IMR-90 (cell line): Measurements from ENCODE around the gene DENND1A. TPM values are rescaled to one million over a fixed set of nuclear protein-coding genes. Genes with fewer than 3 reads are reported as not detected.

Experiments used
- ATAC-seq: fragments of 200-7000 bp; cut with Tn5 transposase; 2 replicates; pipeline ENCODE4 v1.9.1; 2020; ENCODE audit warnings: low read depth, mild to moderate bottlenecking, moderate library complexity
- BruUV-seq: library from RNA; stranded (reverse); fragments of 400-500 nt; replicated peaks from 2 replicates; lab custom pipeline; 2021; lab: Mats Ljungman, UMichigan
- CTCF ChIA-PET: fragments of 300-600 bp; formaldehyde crosslinking; extraction: SDS; loops from one replicate; lab custom pipeline; 2021; ENCODE audit warnings: antibody characterized with exemption; lab: Yijun Ruan, JAX
- POLR2A ChIA-PET: fragments of 300-600 bp; sonication (Branson Sonifier 250); formaldehyde crosslinking; loops from one replicate; lab custom pipeline; 2022; ENCODE audit warnings: antibody characterized with exemption; ENCODE audit not compliant: unreplicated experiment; lab: Charles Lee
- DNase-seq: peaks from one replicate; pipeline ENCODE4 v3.0.0; 2013
- H2AFZ ChIP-seq: replicated peaks from 2 replicates; pipeline ENCODE3; 2013; ENCODE audit warnings: low read length, mild to moderate bottlenecking; ENCODE audit not compliant: poor library complexity
- H2AK5ac ChIP-seq: 2 replicates; pipeline ENCODE4 v1.6.1; 2013; ENCODE audit warnings: low read depth, low read length, inconsistent platforms
- H2AK9ac ChIP-seq: replicated peaks from 2 replicates; pipeline ENCODE3; 2013; ENCODE audit warnings: mild to moderate bottlenecking, low read depth, low read length, moderate library complexity; ENCODE audit not compliant: poor library complexity
- H2BK120ac ChIP-seq: 2 replicates; pipeline ENCODE4 v1.6.1; 2013; ENCODE audit warnings: low read depth, low read length, inconsistent platforms
- H2BK15ac ChIP-seq: 3 replicates; pipeline ENCODE4 v1.6.1; 2013; ENCODE audit warnings: low read depth, low read length, inconsistent platforms
- H2BK20ac ChIP-seq: 2 replicates; pipeline ENCODE4 v1.6.1; 2013; ENCODE audit warnings: low read depth, mild to moderate bottlenecking, inconsistent platforms, low read length, moderate library complexity
- H2BK5ac ChIP-seq: 2 replicates; pipeline ENCODE4 v1.6.1; 2013; ENCODE audit warnings: mild to moderate bottlenecking, low read depth, low read length, inconsistent platforms; ENCODE audit not compliant: poor library complexity, severe bottlenecking
- H3K14ac ChIP-seq: replicated peaks from 2 replicates; pipeline ENCODE4 v1.6.1; 2013; ENCODE audit warnings: low read depth, low read length, inconsistent platforms
- H3K18ac ChIP-seq: 2 replicates; pipeline ENCODE4 v1.6.1; 2013; ENCODE audit warnings: low read depth, low read length, control low read depth
- H3K23ac ChIP-seq: 2 replicates; pipeline ENCODE4 v1.6.1; 2013; ENCODE audit warnings: low read depth, low read length, inconsistent platforms
- H3K27ac ChIP-seq: 2 replicates; pipeline ENCODE4 v1.5.1; 2013; ENCODE audit warnings: mild to moderate bottlenecking, control low read depth, low read length; ENCODE audit not compliant: insufficient read depth
- H3K27me3 ChIP-seq: 2 replicates; pipeline ENCODE4 v1.6.1; 2013; ENCODE audit warnings: low read length; ENCODE audit not compliant: control insufficient read depth, insufficient read depth
- H3K36me3 ChIP-seq: 2 replicates; pipeline ENCODE4 v1.6.1; 2013; ENCODE audit warnings: low read length, mixed read lengths; ENCODE audit not compliant: control insufficient read depth, insufficient read depth
- H3K4ac ChIP-seq: 2 replicates; pipeline ENCODE4 v1.6.1; 2013; ENCODE audit warnings: low read depth, low read length, inconsistent platforms
- H3K4me1 ChIP-seq: 2 replicates; pipeline ENCODE4 v1.6.1; 2013; ENCODE audit warnings: low read length, mixed read lengths; ENCODE audit not compliant: control insufficient read depth, insufficient read depth
- H3K4me2 ChIP-seq: 2 replicates; pipeline ENCODE4 v1.6.1; 2013; ENCODE audit warnings: low read depth, mild to moderate bottlenecking, control low read depth, low read length, moderate library complexity
- H3K4me3 ChIP-seq: 2 replicates; pipeline ENCODE4 v1.5.1; 2013; ENCODE audit warnings: low read depth, mild to moderate bottlenecking, control low read depth, low read length, moderate library complexity; ENCODE audit not compliant: insufficient read depth
- H3K56ac ChIP-seq: 2 replicates; pipeline ENCODE4 v1.6.1; 2013; ENCODE audit warnings: low read length, inconsistent platforms; ENCODE audit not compliant: insufficient read depth; ENCODE audit errors: extremely low read depth
- H3K79me1 ChIP-seq, 2 experiments: 2 replicates each; pipeline ENCODE4 v1.6.1; 2013; ENCODE audit warnings: low read length in 2 of 2, inconsistent platforms in 1 of 2, low read depth in 1 of 2
- H3K9ac ChIP-seq: 2 replicates; pipeline ENCODE4 v1.6.1; 2013; ENCODE audit warnings: low read depth, low read length, control low read depth
- H3K9me1 ChIP-seq: 2 replicates; pipeline ENCODE4 v1.6.1; 2013; ENCODE audit warnings: low read length, inconsistent platforms; ENCODE audit not compliant: insufficient read depth
- H3K9me3 ChIP-seq: 2 replicates; pipeline ENCODE4 v1.6.1; 2013; ENCODE audit warnings: low read length; ENCODE audit not compliant: control insufficient read depth, insufficient read depth
- H4K20me1 ChIP-seq: 2 replicates; pipeline ENCODE4 v1.6.1; 2013; ENCODE audit warnings: low read length, inconsistent platforms; ENCODE audit not compliant: insufficient read depth
- H4K5ac ChIP-seq: 2 replicates; pipeline ENCODE4 v1.6.1; 2013; ENCODE audit warnings: mild to moderate bottlenecking, low read depth, low read length, control low read depth
- H4K8ac ChIP-seq, 2 experiments: 2 replicates each; pipeline ENCODE4 v1.6.1; 2013; ENCODE audit warnings: low read depth in 2 of 2, low read length in 2 of 2, control low read depth in 1 of 2, inconsistent platforms in 1 of 2
- H4K91ac ChIP-seq: 2 replicates; pipeline ENCODE4 v1.6.1; 2013; ENCODE audit warnings: low read depth, low read length, inconsistent platforms; ENCODE audit not compliant: insufficient read depth
- BHLHE40 ChIP-seq: fragments of 150-350 bp; IDR thresholded peaks from 2 replicates; pipeline ENCODE4 v1.6.1; 2016; ENCODE audit warnings: mild to moderate bottlenecking, low read depth, low read length
- CHD1 ChIP-seq: IDR thresholded peaks from 2 replicates; pipeline ENCODE4 v1.6.1; 2012; ENCODE audit warnings: low read depth, low read length, improper control_type of control experiment
- FOS ChIP-seq: fragments of 150-350 bp; IDR thresholded peaks from 2 replicates; pipeline ENCODE4 v1.6.1; 2016; ENCODE audit warnings: low read depth, low read length
- MAZ ChIP-seq: IDR thresholded peaks from 2 replicates; pipeline ENCODE4 v1.6.1; 2012; ENCODE audit warnings: low read depth, mild to moderate bottlenecking, low read length, improper control_type of control experiment, moderate library complexity, borderline replicate concordance
- MXI1 ChIP-seq: IDR thresholded peaks from 2 replicates; pipeline ENCODE4 v1.6.1; 2012; ENCODE audit warnings: low read depth, mild to moderate bottlenecking, low read length, moderate library complexity, borderline replicate concordance
- NFE2L2 ChIP-seq: fragments of 150-350 bp; IDR thresholded peaks from 2 replicates; pipeline ENCODE4 v1.6.1; 2016; ENCODE audit warnings: low read depth, mild to moderate bottlenecking, low read length
- POLR2A ChIP-seq: IDR thresholded peaks from 2 replicates; pipeline ENCODE4 v1.6.1; 2012; ENCODE audit warnings: mild to moderate bottlenecking, low read depth, low read length
- RAD21 ChIP-seq: IDR thresholded peaks from 2 replicates; pipeline ENCODE4 v1.6.1; 2012; ENCODE audit warnings: low read length, improper control_type of control experiment
- RCOR1 ChIP-seq: IDR thresholded peaks from 2 replicates; pipeline ENCODE4 v1.6.1; 2012; ENCODE audit warnings: mild to moderate bottlenecking, low read length, improper control_type of control experiment; ENCODE audit not compliant: insufficient replicate concordance
- WGBS, 2 experiments: methylation state at CpG; one replicate each; pipeline versions ENCODE4 v1.1.5 to v1.1.7; 2013; ENCODE audit warnings: missing lambda C conversion rate in 2 of 2; ENCODE audit not compliant: insufficient read length in 1 of 2; ENCODE audit errors: extremely low coverage in 2 of 2; 5-methylcytosine and 5-hydroxymethylcytosine counted together
- dilution Hi-C: fragments of 300-500 bp; cut with HindIII; formaldehyde crosslinking; loops from one replicate; pipeline ENCODE4 v1.14.3; 2018; ENCODE audit warnings: low sequenced_read_pairs; ENCODE audit not compliant: unreplicated experiment
- in situ Hi-C: fragments of 300-500 bp; cut with MboI; formaldehyde crosslinking; loops from 3 replicates; pipeline ENCODE4 v1.14.3; 2019; ENCODE audit warnings: low sequenced_read_pairs, inconsistent platforms, mixed read lengths
- intact Hi-C: fragments of 100-400 bp; cut with micrococcal nuclease; formaldehyde crosslinking; loops from 2 replicates; pipeline ENCODE4 v1.10.0; 2022
- polyA plus RNA-seq, 3 experiments: library from polyadenylated mRNA; depleted of rRNA; stranded (reverse); fragments of >200 nt; gene quantifications; 2 replicates each; pipeline ENCODE4 v1.2.3, GENCODE V29; 2012; ENCODE audit warnings: low replicate concordance in 1 of 3
- total RNA-seq: library from RNA; depleted of rRNA; stranded (reverse); fragments of >200 nt; gene quantifications from 2 replicates; pipeline ENCODE4 v1.2.3, GENCODE V29; 2012

Gene DENND1A
- total and polyA plus RNA-seq, 2 of the 4 experiments (the other 2 are of a cell fraction), result 21.4 to 27.6 TPM

GRCh38 chr9:123922911-123923310 is 7.0 kb downstream of the DENND1A start:
- H2AK5ac ChIP-seq, result no peak overlapping the region
- dilution Hi-C loops, result no loop called here
- H4K8ac ChIP-seq, result no peak overlapping the region
- in situ Hi-C loops, result no loop called here
- H3K27ac ChIP-seq, result no peak overlapping the region
- CTCF ChIA-PET, result no interaction called here
- intact Hi-C loops, result loop anchor here (10.0 kb wide), 1 partner anchor 378 kb away; no protein-coding TSS in a partner anchor
- no peaks in the 10 kb centered on the region for H3K27me3 ChIP-seq
- H2AK9ac ChIP-seq, result no peak overlapping the region
- DNase-seq (no peak), ATAC-seq (no peak)
- H3K4me1 ChIP-seq, result peaks cover 4% of the 10 kb centered on the region
- no peaks in the 10 kb centered on the region for H3K36me3 ChIP-seq
- H2BK15ac ChIP-seq, result no peak overlapping the region
- no peak overlapping the region for H3K4me2 ChIP-seq
- H3K9ac ChIP-seq, result no peak overlapping the region
- no peak overlapping the region for H2BK5ac ChIP-seq
- H3K23ac ChIP-seq, result no peak overlapping the region
- TF ChIP-seq RAD21 (no peak), MAZ (no peak), CHD1 (no peak), RCOR1 (no peak), NFE2L2 (no peak), FOS (no peak), POLR2A (no peak), BHLHE40 (no peak), MXI1 (no peak)
- no peak overlapping the region for H3K56ac ChIP-seq
- H2AFZ ChIP-seq, result no peak overlapping the region
- H4K91ac ChIP-seq, result no peak overlapping the region
- H4K20me1 ChIP-seq, result peaks cover 24% of the 10 kb centered on the region; the same call in 1 of the 2 replicates
- POLR2A ChIA-PET, result no interaction called here
- H2BK20ac ChIP-seq, result no peak overlapping the region
- no peak overlapping the region for H3K4me3 ChIP-seq
- peaks cover 26 to 39% of the 10 kb centered on the region in 2 experiments for H3K79me1 ChIP-seq
- H3K9me1 ChIP-seq, result peaks cover 13% of the 10 kb centered on the region; the same call in 1 of the 2 replicates
- H2BK120ac ChIP-seq, result no peak overlapping the region
- no peak overlapping the region for H3K18ac ChIP-seq
- H4K5ac ChIP-seq, result no peak overlapping the region
- no peak overlapping the region for H3K4ac ChIP-seq
- no CpG with 5 or more reads among the region's 4 CpGs for WGBS, 2 experiments
- no TSS peak for BruUV-seq
- H3K14ac ChIP-seq, result no peak overlapping the region
- no peaks in the 10 kb centered on the region for H3K9me3 ChIP-seq
